HCT116 (cell line): ENCODE results near the gene PDLIM5. TPM values are rescaled to one million over a fixed set of nuclear protein-coding genes. Genes with fewer than 3 reads are reported as not detected.

Experiments
- ATAC-seq: fragments of 200-7000 bp; cut with Tn5 transposase; 2 replicates; pipeline ENCODE4 v1.9.1; 2020; ENCODE audit warnings: mild to moderate bottlenecking, moderate library complexity
- BruUV-seq: library from RNA; stranded (reverse); fragments of 400-500 nt; replicated peaks from 2 replicates; lab custom pipeline; 2021; lab: Mats Ljungman, UMichigan
- CTCF ChIA-PET: fragments of 300-600 bp; sonication (Branson Sonifier 250); formaldehyde crosslinking; loops from one replicate; lab custom pipeline; 2021; ENCODE audit warnings: antibody characterized with exemption; lab: Charles Lee
- POLR2A ChIA-PET: fragments of 300-600, 350-600 bp; sonication (Branson Sonifier 250); formaldehyde crosslinking; loops from one replicate; lab custom pipeline; 2021; ENCODE audit warnings: antibody characterized with exemption; lab: Charles Lee
- RAD21 ChIA-PET, 2 experiments: fragments of 300-600 bp; sonication (Branson Sonifier 250); formaldehyde crosslinking; loops; one replicate each; lab custom pipeline; 2023; ENCODE audit warnings: low total read pairs in 2 of 2; ENCODE audit not compliant: uncharacterized antibody in 2 of 2, unreplicated experiment in 2 of 2, low non-redundant PET in 1 of 2; lab: Charles Lee
- DNase-seq: peaks from one replicate; pipeline ENCODE4 v3.0.0-alpha.2; 2010; ENCODE audit warnings: low read depth, low spot score
- H2AFZ ChIP-seq: fragments of 200-600 bp; shearing (Covaris generic), sonication (generic); 2 replicates; pipeline ENCODE4 v1.6.1; 2017; ENCODE audit warnings: low read depth, mixed run types, mixed read lengths, antibody characterized with exemption, low read length; ENCODE audit not compliant: poor library complexity, severe bottlenecking
- H3K27ac ChIP-seq: 2 replicates; pipeline ENCODE4 v1.5.1; 2012; ENCODE audit warnings: low read depth, low read length
- H3K27me3 ChIP-seq: fragments of 200-600 bp; sonication (generic); 2 replicates; pipeline ENCODE4 v1.6.1; 2016; ENCODE audit warnings: mixed run types, low read length, mixed read lengths; ENCODE audit not compliant: insufficient read depth
- H3K36me3 ChIP-seq, 2 experiments: fragments of 200-500 bp in 1 of 2; fragments of 200-600 bp in 1 of 2; sonication (Bioruptor generic) in 1 of 2; sonication (generic) in 1 of 2; 2 replicates each; pipeline versions ENCODE4 v1.5.1 to v1.6.1; 2014 to 2016; ENCODE audit warnings: low read length in 2 of 2, inconsistent platforms in 1 of 2, mixed read lengths in 1 of 2, mixed run types in 1 of 2; ENCODE audit not compliant: insufficient read depth in 2 of 2, control insufficient read depth in 1 of 2
- H3K4me1 ChIP-seq, 2 experiments: fragments of 200-600 bp in 1 of 2; sonication (generic) in 1 of 2; 2 replicates each; pipeline versions ENCODE4 v1.5.1 to v1.6.1; 2012 to 2017; ENCODE audit warnings: low read length in 2 of 2, inconsistent platforms in 1 of 2, mild to moderate bottlenecking in 1 of 2, mixed read lengths in 1 of 2, mixed run types in 1 of 2, moderate library complexity in 1 of 2; ENCODE audit not compliant: insufficient read depth in 2 of 2, control insufficient read depth in 1 of 2
- H3K4me2 ChIP-seq: fragments of 200-600 bp; sonication (generic); 2 replicates; pipeline ENCODE4 v1.6.1; 2017; ENCODE audit warnings: mixed run types, low read length, mixed read lengths
- H3K4me3 ChIP-seq, 2 experiments: fragments of 200-600 bp in 1 of 2; sonication (generic) in 1 of 2; replicated peaks in 1 of 2; 2 replicates each; pipeline ENCODE4 v1.5.1; 2011 to 2016; ENCODE audit warnings: low read length in 2 of 2, control low read depth in 1 of 2, low read depth in 1 of 2, mild to moderate bottlenecking in 1 of 2, mixed read lengths in 1 of 2, mixed run types in 1 of 2
- H3K79me2 ChIP-seq: fragments of 200-600 bp; sonication (generic); 2 replicates; pipeline ENCODE4 v1.6.1; 2017; ENCODE audit warnings: mild to moderate bottlenecking, mixed run types, low read length, moderate library complexity, mixed read lengths; ENCODE audit not compliant: insufficient read depth
- H3K9ac ChIP-seq: fragments of 200-600 bp; sonication (generic); 2 replicates; pipeline ENCODE4 v1.6.1; 2016; ENCODE audit warnings: low read length, mixed read lengths
- H3K9me2 ChIP-seq: fragments of 200-600 bp; sonication (generic), shearing (Covaris generic); 2 replicates; pipeline ENCODE4 v1.6.1; 2017; ENCODE audit warnings: mixed run types, mild to moderate bottlenecking, moderate library complexity; ENCODE audit not compliant: insufficient read depth
- H3K9me3 ChIP-seq, 2 experiments: fragments of 200-500 bp in 1 of 2; fragments of 200-600 bp in 1 of 2; sonication (Bioruptor generic) in 1 of 2; sonication (generic) in 1 of 2; 2 replicates each; pipeline ENCODE4 v1.6.1; 2014 to 2017; ENCODE audit warnings: low read length in 2 of 2, mixed read lengths in 2 of 2, inconsistent platforms in 1 of 2, low read depth in 1 of 2, mild to moderate bottlenecking in 1 of 2, mixed run types in 1 of 2, moderate library complexity in 1 of 2; ENCODE audit not compliant: control insufficient read depth in 1 of 2, insufficient read depth in 1 of 2
- H4K20me1 ChIP-seq: fragments of 200-600 bp; sonication (generic), shearing (Covaris generic); 2 replicates; pipeline ENCODE4 v1.6.1; 2017; ENCODE audit warnings: mixed run types, mild to moderate bottlenecking, moderate library complexity; ENCODE audit not compliant: insufficient read depth
- ELF1 ChIP-seq: IDR thresholded peaks from 2 replicates; pipeline ENCODE4 v1.6.1; 2012; ENCODE audit warnings: low read depth, borderline replicate concordance
- EZH2 ChIP-seq: fragments of 200-600 bp; sonication (generic); IDR thresholded peaks from 2 replicates; pipeline ENCODE4 v1.6.1; 2017; ENCODE audit warnings: antibody characterized with exemption, mixed run types
- EZH2phosphoT487 ChIP-seq: fragments of 200-600 bp; IDR thresholded peaks from 2 replicates; pipeline ENCODE4 v1.6.1; 2018; ENCODE audit warnings: antibody characterized with exemption, borderline replicate concordance
- FOSL1 ChIP-seq: IDR thresholded peaks from 2 replicates; pipeline ENCODE4 v1.6.1; 2012; ENCODE audit warnings: low read depth
- JUND ChIP-seq: IDR thresholded peaks from 2 replicates; pipeline ENCODE4 v1.6.1; 2012
- POLR2AphosphoS5 ChIP-seq: IDR thresholded peaks from 2 replicates; pipeline ENCODE4 v1.6.1; 2011; ENCODE audit warnings: mild to moderate bottlenecking, low read depth, low read length, moderate library complexity
- SIN3A ChIP-seq: IDR thresholded peaks from 2 replicates; pipeline ENCODE4 v1.6.1; 2012; ENCODE audit warnings: low read depth
- SP1 ChIP-seq: IDR thresholded peaks from 2 replicates; pipeline ENCODE4 v1.6.1; 2012; ENCODE audit warnings: low read depth
- SRF ChIP-seq: IDR thresholded peaks from 2 replicates; pipeline ENCODE4 v1.6.1; 2012; ENCODE audit warnings: low read depth
- YY1 ChIP-seq: IDR thresholded peaks from 2 replicates; pipeline ENCODE4 v1.6.1; 2011; ENCODE audit warnings: low read length, low read depth, moderate library complexity, mild to moderate bottlenecking; ENCODE audit not compliant: insufficient replicate concordance; ENCODE audit errors: extremely low read depth
- ZFX ChIP-seq: fragments of 450-650 bp; IDR thresholded peaks from 2 replicates; pipeline ENCODE4 v1.6.1; 2017
- intact Hi-C: fragments of 100-400 bp; cut with micrococcal nuclease; formaldehyde crosslinking; loops from 2 replicates; pipeline ENCODE4 v1.10.0; 2022
- total RNA-seq: library from RNA; stranded (reverse); gene quantifications from one replicate; pipeline ENCODE4 v1.2.1, GENCODE V29; 2021; ENCODE audit not compliant: unreplicated experiment
- TF ChIP-seq, protein P1 (sequence below): IDR thresholded peaks from 2 replicates; pipeline ENCODE4 v1.6.1; 2012; ENCODE audit warnings: low read depth
- TF ChIP-seq, protein P2 (sequence below): IDR thresholded peaks from 2 replicates; pipeline ENCODE4 v1.6.1; 2012
- TF ChIP-seq, protein P3 (sequence below), 3 experiments: fragments of 200-600 bp in 1 of 3; sonication (generic) in 1 of 3; IDR thresholded peaks in 2 of 3; conservative IDR thresholded peaks in 1 of 3; 2 replicates each; pipeline ENCODE4 v1.5.1; 2012 to 2017; ENCODE audit warnings: low read depth in 2 of 3, low read length in 2 of 3, antibody characterized with exemption in 1 of 3, borderline replicate concordance in 1 of 3, control low read depth in 1 of 3, mild to moderate bottlenecking in 1 of 3, mixed read lengths in 1 of 3, mixed run types in 1 of 3, moderate library complexity in 1 of 3; ENCODE audit not compliant: insufficient read depth in 1 of 3
- TF ChIP-seq, protein P4 (sequence below): IDR thresholded peaks from 2 replicates; pipeline ENCODE4 v1.6.1; 2012

The PDLIM5 gene
- total RNA-seq, 1 experiment from 2014 or later = 130 TPM

DNA sequence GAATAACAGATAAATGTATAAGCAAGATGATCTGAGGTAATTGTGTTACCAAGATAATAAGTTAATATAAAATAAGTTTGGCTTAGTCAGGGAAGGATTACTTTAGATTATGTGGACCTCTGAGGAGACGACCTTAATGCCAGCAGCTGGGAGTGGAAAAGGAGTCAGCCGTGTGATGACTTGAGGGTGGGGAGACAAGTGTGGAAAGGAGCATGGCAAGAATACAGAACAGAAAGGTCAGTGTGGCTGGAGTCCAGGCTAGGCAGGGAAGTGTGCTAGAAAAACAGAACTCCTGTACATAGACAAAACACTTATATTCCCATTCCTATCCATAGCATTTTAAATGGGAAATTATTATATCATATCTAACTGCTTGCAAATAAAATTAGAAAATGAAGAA is 138.8 kb downstream of the PDLIM5 start (continued):
- TF ChIP-seq, protein P1, sequence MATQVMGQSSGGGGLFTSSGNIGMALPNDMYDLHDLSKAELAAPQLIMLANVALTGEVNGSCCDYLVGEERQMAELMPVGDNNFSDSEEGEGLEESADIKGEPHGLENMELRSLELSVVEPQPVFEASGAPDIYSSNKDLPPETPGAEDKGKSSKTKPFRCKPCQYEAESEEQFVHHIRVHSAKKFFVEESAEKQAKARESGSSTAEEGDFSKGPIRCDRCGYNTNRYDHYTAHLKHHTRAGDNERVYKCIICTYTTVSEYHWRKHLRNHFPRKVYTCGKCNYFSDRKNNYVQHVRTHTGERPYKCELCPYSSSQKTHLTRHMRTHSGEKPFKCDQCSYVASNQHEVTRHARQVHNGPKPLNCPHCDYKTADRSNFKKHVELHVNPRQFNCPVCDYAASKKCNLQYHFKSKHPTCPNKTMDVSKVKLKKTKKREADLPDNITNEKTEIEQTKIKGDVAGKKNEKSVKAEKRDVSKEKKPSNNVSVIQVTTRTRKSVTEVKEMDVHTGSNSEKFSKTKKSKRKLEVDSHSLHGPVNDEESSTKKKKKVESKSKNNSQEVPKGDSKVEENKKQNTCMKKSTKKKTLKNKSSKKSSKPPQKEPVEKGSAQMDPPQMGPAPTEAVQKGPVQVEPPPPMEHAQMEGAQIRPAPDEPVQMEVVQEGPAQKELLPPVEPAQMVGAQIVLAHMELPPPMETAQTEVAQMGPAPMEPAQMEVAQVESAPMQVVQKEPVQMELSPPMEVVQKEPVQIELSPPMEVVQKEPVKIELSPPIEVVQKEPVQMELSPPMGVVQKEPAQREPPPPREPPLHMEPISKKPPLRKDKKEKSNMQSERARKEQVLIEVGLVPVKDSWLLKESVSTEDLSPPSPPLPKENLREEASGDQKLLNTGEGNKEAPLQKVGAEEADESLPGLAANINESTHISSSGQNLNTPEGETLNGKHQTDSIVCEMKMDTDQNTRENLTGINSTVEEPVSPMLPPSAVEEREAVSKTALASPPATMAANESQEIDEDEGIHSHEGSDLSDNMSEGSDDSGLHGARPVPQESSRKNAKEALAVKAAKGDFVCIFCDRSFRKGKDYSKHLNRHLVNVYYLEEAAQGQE = no peak
- TF ChIP-seq ZFX (no peak), JUND (no peak), SP1 (no peak), YY1 (no peak)

DNA sequence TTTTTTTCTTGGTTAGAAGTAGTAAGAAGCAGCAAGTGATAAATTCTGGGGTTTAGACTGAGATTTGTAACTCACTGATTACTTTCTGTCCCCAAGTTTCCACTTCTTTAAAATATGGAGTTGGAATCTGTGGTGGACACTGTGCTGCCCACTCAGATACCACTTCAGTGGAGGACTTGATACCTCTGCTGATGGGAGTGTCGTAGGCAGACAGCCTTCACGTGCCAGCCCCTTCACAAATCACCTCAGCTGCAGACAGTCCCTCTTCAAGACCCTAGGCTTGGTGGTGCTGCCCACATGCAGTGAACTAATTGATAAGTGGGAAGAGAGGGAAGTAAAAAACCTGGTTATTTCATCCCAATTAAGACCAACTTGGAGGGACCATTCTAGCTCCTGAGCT is 139.5 kb downstream of the PDLIM5 start:
- POLR2A ChIA-PET = no interaction called here
- Histone ChIP-seq H3K4me3 (no peak overlapping the region), H3K4me2 (no peak overlapping the region), H3K27me3 (no peaks in the 10 kb centered on the region), H3K9me3 (no peaks in the 10 kb centered on the region), H3K4me1 (peaks cover 0 to 2% of the 10 kb centered on the region in 2 experiments; a peak in 2 of 4 replicates), H3K9ac (no peak overlapping the region), H3K27ac (no peak overlapping the region), H3K36me3 (peaks cover 0 to 6% of the 10 kb centered on the region in 2 experiments; a peak in 1 of 4 replicates), H2AFZ (no peak overlapping the region), H3K9me2 (no peaks in the 10 kb centered on the region), H4K20me1 (no peaks in the 10 kb centered on the region), H3K79me2 (no peaks in the 10 kb centered on the region)
- RAD21 ChIA-PET = no interaction called here
- no TSS peak for BruUV-seq
- ATAC-seq (no peak), DNase-seq (no peak)
- TF ChIP-seq ELF1 = no peak
- no peak for TF ChIP-seq FOSL1
- no peak for TF ChIP-seq EZH2phosphoT487
- no peak for TF ChIP-seq YY1
- TF ChIP-seq, protein P2, sequence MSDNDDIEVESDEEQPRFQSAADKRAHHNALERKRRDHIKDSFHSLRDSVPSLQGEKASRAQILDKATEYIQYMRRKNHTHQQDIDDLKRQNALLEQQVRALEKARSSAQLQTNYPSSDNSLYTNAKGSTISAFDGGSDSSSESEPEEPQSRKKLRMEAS = no peak
- no peak for TF ChIP-seq ZFX
- TF ChIP-seq, protein P3, sequence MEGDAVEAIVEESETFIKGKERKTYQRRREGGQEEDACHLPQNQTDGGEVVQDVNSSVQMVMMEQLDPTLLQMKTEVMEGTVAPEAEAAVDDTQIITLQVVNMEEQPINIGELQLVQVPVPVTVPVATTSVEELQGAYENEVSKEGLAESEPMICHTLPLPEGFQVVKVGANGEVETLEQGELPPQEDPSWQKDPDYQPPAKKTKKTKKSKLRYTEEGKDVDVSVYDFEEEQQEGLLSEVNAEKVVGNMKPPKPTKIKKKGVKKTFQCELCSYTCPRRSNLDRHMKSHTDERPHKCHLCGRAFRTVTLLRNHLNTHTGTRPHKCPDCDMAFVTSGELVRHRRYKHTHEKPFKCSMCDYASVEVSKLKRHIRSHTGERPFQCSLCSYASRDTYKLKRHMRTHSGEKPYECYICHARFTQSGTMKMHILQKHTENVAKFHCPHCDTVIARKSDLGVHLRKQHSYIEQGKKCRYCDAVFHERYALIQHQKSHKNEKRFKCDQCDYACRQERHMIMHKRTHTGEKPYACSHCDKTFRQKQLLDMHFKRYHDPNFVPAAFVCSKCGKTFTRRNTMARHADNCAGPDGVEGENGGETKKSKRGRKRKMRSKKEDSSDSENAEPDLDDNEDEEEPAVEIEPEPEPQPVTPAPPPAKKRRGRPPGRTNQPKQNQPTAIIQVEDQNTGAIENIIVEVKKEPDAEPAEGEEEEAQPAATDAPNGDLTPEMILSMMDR (IDR thresholded peaks at IDR 0.05 in 2 of 3, conservative IDR thresholded peaks at IDR 0.05 in 1 of 3; ENCODE audit: borderline replicate concordance in 1 of 3, insufficient read depth in 1 of 3, low read depth in 2 of 3, low read length in 2 of 3) = no peak
- TF ChIP-seq, protein P4, sequence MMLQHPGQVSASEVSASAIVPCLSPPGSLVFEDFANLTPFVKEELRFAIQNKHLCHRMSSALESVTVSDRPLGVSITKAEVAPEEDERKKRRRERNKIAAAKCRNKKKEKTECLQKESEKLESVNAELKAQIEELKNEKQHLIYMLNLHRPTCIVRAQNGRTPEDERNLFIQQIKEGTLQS = no peak
- no peak for TF ChIP-seq SP1
- no peak for TF ChIP-seq EZH2
- no peak for TF ChIP-seq POLR2AphosphoS5
- TF ChIP-seq SRF = no peak
- TF ChIP-seq SIN3A = no peak
- CTCF ChIA-PET = no interaction called here
- intact Hi-C loops = loop anchor here (5.0 kb wide), 1 partner anchor 799 kb away; no protein-coding TSS in a partner anchor
